Measurements from ENCODE around the gene FLRT1.

FLRT1 gene

DNA sequence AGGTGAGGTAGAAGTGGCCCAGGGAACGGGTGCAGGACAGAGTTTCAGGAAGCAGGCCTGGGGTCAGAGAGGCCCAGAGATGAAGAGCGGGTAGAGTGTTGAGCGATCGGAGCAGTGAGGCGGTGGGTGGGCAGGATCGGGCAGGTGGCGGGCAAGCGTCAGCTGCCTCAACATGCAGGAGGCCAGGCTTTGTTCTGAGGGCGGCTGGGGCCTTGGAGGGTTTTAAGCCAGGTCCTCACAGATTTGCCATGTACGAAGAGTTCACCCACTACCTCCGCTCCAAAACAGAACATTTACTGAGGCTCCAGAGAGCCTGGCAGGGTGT lies 29.4 kb downstream of the FLRT1 start:
- TF ChIP-seq, protein P1, sequence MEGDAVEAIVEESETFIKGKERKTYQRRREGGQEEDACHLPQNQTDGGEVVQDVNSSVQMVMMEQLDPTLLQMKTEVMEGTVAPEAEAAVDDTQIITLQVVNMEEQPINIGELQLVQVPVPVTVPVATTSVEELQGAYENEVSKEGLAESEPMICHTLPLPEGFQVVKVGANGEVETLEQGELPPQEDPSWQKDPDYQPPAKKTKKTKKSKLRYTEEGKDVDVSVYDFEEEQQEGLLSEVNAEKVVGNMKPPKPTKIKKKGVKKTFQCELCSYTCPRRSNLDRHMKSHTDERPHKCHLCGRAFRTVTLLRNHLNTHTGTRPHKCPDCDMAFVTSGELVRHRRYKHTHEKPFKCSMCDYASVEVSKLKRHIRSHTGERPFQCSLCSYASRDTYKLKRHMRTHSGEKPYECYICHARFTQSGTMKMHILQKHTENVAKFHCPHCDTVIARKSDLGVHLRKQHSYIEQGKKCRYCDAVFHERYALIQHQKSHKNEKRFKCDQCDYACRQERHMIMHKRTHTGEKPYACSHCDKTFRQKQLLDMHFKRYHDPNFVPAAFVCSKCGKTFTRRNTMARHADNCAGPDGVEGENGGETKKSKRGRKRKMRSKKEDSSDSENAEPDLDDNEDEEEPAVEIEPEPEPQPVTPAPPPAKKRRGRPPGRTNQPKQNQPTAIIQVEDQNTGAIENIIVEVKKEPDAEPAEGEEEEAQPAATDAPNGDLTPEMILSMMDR (IDR thresholded peaks at IDR 0.05; ENCODE audit: insufficient read depth, low read depth, low read length, missing control alignments) = no peak
- DNase-seq (ENCODE audit: low read depth) = peak; percentile 70
- no peak overlapping the region for H3K4me3 ChIP-seq (ENCODE audit: low read length)

DNA sequence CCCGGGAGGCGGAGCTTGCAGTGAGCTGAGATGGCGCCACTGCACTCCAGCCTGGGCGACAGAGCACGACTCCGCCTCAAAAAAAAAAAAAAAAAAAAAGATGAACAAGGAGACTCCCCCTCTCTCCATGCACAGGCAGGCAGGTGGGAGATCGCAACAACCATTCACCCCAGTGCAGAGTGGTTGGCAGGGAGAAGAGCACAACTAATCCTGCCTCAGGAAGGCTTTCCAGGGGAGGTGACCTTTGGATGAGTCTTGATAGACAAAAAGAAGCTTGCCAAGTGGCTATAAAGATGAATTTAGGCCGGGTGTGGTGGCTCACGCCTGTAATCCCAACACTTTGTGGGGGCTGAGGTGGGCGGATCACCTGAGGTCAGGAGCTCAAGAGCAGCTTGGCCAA lies 30.0 kb downstream of the FLRT1 start:
- no peak overlapping the region for H3K4me3 ChIP-seq (ENCODE audit: low read length)
- no peak for DNase-seq (ENCODE audit: low read depth)
- TF ChIP-seq, protein P1 (IDR thresholded peaks at IDR 0.05; ENCODE audit: insufficient read depth, low read depth, low read length, missing control alignments) = no peak

DNA sequence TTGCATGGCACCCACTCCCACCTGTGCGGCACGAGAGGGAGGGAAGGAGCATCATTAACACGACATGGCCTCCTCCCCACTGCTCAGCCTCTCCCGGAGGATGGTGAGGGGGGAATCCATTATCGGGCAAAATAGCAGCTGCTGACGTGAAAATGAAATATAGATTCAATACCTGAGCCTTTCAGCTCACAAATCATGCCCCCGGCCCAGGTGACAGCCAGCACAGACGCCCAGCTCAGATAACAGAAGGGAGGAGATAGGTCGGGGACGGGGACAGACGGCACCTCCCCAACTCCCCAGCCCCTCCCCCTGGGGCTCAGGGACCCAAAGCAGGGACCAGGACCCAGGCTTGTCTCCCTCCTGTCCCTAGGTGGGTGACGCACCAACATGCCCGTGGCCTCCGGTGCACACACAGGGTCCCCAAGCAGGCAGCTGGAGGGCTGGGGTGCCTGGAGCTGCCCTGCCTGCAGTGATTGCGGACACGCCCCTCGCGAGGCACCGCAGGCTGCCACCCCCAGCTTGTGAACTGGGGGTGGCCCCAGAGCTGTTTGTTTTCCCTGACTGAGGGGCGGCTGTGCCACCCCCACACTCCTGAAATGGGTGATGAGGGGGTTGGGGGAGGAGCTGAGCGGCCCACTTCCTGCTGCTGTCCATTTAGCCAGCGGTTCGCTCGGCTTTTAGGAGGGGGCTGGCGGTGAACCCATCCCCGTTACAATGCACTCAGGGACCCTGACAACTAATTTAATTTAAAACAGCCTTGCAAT lies 31.7 kb downstream of the FLRT1 start:
- DNase-seq (ENCODE audit: low read depth) = no peak
- TF ChIP-seq, protein P1 (IDR thresholded peaks at IDR 0.05; ENCODE audit: insufficient read depth, low read depth, low read length, missing control alignments) = no peak
- no peak overlapping the region for H3K4me3 ChIP-seq (ENCODE audit: low read length)

DNA sequence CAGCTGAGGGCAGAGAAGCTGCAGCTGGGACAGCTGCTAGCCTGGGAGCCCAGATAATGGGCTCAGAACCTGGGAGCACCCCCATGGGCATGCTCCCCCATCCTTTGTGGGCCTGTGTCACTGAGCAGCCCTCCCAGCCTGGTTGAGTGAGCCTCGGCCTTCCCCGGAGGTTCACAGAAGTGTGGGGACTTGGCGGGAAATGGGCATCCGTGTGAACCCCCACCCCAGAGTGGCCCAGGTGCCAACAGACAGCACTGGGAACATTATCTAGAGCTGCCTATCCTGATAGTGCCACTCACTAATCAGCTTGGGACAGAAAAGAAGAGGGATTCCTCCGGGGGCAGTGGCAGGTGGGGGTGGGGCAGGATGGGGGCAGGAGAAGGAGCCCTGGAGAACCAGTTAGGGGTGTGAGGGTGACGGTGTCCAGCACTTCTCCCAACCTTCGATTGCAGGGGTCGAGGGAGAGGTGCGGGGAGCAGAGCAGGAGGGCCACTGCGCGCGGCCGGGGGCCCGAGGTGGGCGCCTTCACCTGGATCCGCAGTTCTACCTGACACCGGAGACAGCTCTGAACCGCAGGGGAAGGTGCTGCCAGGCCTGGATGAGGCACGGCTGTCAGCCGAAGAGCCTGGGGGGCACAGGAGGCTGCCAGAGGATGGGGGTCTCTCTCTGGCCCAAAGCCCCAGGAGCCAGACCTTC lies 33.1 kb downstream of the FLRT1 start:
- TF ChIP-seq, protein P1 (IDR thresholded peaks at IDR 0.05; ENCODE audit: insufficient read depth, low read depth, low read length, missing control alignments) = no peak
- DNase-seq (ENCODE audit: low read depth) = no peak
- no peak overlapping the region for H3K4me3 ChIP-seq (ENCODE audit: low read length)

DNA sequence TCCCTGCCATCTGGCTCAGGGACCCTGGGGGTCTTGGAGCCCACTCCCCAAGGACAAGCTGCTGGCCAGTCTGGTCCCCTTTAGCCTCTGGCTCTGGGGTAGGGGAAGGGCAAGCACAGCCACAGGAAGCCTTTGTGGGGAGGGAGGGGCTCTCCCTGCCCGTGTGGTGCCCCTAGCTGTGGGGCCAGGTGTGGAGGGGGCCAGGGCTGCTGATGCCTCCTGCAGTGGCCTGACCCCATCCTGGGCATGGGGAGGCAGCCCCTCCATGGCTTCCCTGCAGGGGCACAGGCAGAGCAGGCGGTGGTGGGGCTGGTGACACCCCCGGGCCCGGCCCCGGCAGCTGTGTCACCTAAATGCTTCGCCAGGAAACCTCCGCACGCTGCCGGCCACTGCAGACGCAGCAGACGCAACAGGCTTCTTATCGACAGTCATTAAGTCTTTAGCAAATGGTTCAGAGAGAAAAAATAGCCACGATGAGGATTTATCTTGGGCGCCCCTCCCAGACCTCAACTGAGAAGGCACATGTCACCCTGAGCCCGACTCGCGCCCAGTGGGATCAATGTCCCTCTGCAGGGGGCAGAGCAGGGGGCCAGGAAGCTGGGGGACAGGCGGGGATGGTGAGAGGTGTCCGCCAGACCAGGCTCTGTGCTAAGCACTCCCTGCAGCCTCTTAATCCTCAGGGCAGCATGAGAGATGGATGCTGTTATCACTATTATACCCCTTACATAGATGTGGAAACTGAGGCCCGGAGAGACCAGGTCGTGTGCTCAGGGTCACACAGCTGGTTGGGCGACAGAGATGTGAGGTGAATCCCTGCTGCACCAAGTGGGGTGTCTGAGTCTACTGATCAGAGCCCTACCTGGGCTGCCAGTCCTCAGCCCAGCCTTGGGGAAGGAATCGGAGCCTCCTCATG lies 33.9 kb downstream of the FLRT1 start:
- no peak overlapping the region for H3K4me3 ChIP-seq (ENCODE audit: low read length)
- no peak for DNase-seq (ENCODE audit: low read depth)
- TF ChIP-seq, protein P1 (IDR thresholded peaks at IDR 0.05; ENCODE audit: insufficient read depth, low read depth, low read length, missing control alignments) = no peak

DNA sequence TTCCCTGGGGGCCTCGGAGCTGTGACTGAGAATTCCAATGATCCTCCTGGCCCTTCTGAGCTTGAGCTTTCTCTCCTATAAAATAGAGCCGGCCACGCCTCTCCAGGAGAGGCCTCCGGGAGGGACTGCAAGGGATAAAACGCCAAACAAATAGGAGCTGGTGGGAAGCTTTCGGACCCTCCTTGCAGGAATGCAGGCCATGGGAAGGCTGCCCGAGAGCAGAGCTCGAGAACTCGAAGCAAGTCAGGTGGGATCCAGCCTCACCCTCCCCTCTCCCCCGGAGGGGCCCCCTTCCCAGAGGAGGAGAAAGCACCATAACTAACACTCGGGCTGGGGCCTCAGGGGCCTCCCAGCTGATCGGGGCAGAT lies 34.6 kb downstream of the FLRT1 start:
- TF ChIP-seq, protein P1 (IDR thresholded peaks at IDR 0.05; ENCODE audit: insufficient read depth, low read depth, low read length, missing control alignments) = no peak
- DNase-seq (ENCODE audit: low read depth) = no peak
- H3K4me3 ChIP-seq (ENCODE audit: low read length) = no peak overlapping the region
